HCT116 (cell line): Measurements from ENCODE around the gene GPC4. TPM values are rescaled to one million over a fixed set of nuclear protein-coding genes. Genes with fewer than 3 reads are reported as not detected.

Experiments
- ATAC-seq: fragments of 200-7000 bp; cut with Tn5 transposase; 2 replicates; pipeline ENCODE4 v1.9.1; 2020; ENCODE audit warnings: mild to moderate bottlenecking, moderate library complexity
- BruUV-seq: library from RNA; stranded (reverse); fragments of 400-500 nt; replicated peaks from 2 replicates; lab custom pipeline; 2021; lab: Mats Ljungman, UMichigan
- CTCF ChIA-PET: fragments of 300-600 bp; sonication (Branson Sonifier 250); formaldehyde crosslinking; loops from one replicate; lab custom pipeline; 2021; ENCODE audit warnings: antibody characterized with exemption; lab: Charles Lee
- POLR2A ChIA-PET: fragments of 300-600, 350-600 bp; sonication (Branson Sonifier 250); formaldehyde crosslinking; loops from one replicate; lab custom pipeline; 2021; ENCODE audit warnings: antibody characterized with exemption; lab: Charles Lee
- RAD21 ChIA-PET, 2 experiments: fragments of 300-600 bp; sonication (Branson Sonifier 250); formaldehyde crosslinking; loops; one replicate each; lab custom pipeline; 2023; ENCODE audit warnings: low total read pairs in 2 of 2; ENCODE audit not compliant: uncharacterized antibody in 2 of 2, unreplicated experiment in 2 of 2, low non-redundant PET in 1 of 2; lab: Charles Lee
- DNase-seq: peaks from one replicate; pipeline ENCODE4 v3.0.0-alpha.2; 2010; ENCODE audit warnings: low read depth, low spot score
- H2AFZ ChIP-seq: fragments of 200-600 bp; shearing (Covaris generic), sonication (generic); 2 replicates; pipeline ENCODE4 v1.6.1; 2017; ENCODE audit warnings: low read depth, mixed run types, mixed read lengths, antibody characterized with exemption, low read length; ENCODE audit not compliant: poor library complexity, severe bottlenecking
- H3K27ac ChIP-seq: 2 replicates; pipeline ENCODE4 v1.5.1; 2012; ENCODE audit warnings: low read depth, low read length
- H3K27me3 ChIP-seq: fragments of 200-600 bp; sonication (generic); 2 replicates; pipeline ENCODE4 v1.6.1; 2016; ENCODE audit warnings: mixed run types, low read length, mixed read lengths; ENCODE audit not compliant: insufficient read depth
- H3K36me3 ChIP-seq, 2 experiments: fragments of 200-500 bp in 1 of 2; fragments of 200-600 bp in 1 of 2; sonication (Bioruptor generic) in 1 of 2; sonication (generic) in 1 of 2; 2 replicates each; pipeline versions ENCODE4 v1.5.1 to v1.6.1; 2014 to 2016; ENCODE audit warnings: low read length in 2 of 2, inconsistent platforms in 1 of 2, mixed read lengths in 1 of 2, mixed run types in 1 of 2; ENCODE audit not compliant: insufficient read depth in 2 of 2, control insufficient read depth in 1 of 2
- H3K4me1 ChIP-seq, 2 experiments: fragments of 200-600 bp in 1 of 2; sonication (generic) in 1 of 2; 2 replicates each; pipeline versions ENCODE4 v1.5.1 to v1.6.1; 2012 to 2017; ENCODE audit warnings: low read length in 2 of 2, inconsistent platforms in 1 of 2, mild to moderate bottlenecking in 1 of 2, mixed read lengths in 1 of 2, mixed run types in 1 of 2, moderate library complexity in 1 of 2; ENCODE audit not compliant: insufficient read depth in 2 of 2, control insufficient read depth in 1 of 2
- H3K4me2 ChIP-seq: fragments of 200-600 bp; sonication (generic); 2 replicates; pipeline ENCODE4 v1.6.1; 2017; ENCODE audit warnings: mixed run types, low read length, mixed read lengths
- H3K4me3 ChIP-seq, 2 experiments: fragments of 200-600 bp in 1 of 2; sonication (generic) in 1 of 2; replicated peaks in 1 of 2; 2 replicates each; pipeline ENCODE4 v1.5.1; 2011 to 2016; ENCODE audit warnings: low read length in 2 of 2, control low read depth in 1 of 2, low read depth in 1 of 2, mild to moderate bottlenecking in 1 of 2, mixed read lengths in 1 of 2, mixed run types in 1 of 2
- H3K79me2 ChIP-seq: fragments of 200-600 bp; sonication (generic); 2 replicates; pipeline ENCODE4 v1.6.1; 2017; ENCODE audit warnings: mild to moderate bottlenecking, mixed run types, low read length, moderate library complexity, mixed read lengths; ENCODE audit not compliant: insufficient read depth
- H3K9ac ChIP-seq: fragments of 200-600 bp; sonication (generic); 2 replicates; pipeline ENCODE4 v1.6.1; 2016; ENCODE audit warnings: low read length, mixed read lengths
- H3K9me2 ChIP-seq: fragments of 200-600 bp; sonication (generic), shearing (Covaris generic); 2 replicates; pipeline ENCODE4 v1.6.1; 2017; ENCODE audit warnings: mixed run types, mild to moderate bottlenecking, moderate library complexity; ENCODE audit not compliant: insufficient read depth
- H3K9me3 ChIP-seq, 2 experiments: fragments of 200-500 bp in 1 of 2; fragments of 200-600 bp in 1 of 2; sonication (Bioruptor generic) in 1 of 2; sonication (generic) in 1 of 2; 2 replicates each; pipeline ENCODE4 v1.6.1; 2014 to 2017; ENCODE audit warnings: low read length in 2 of 2, mixed read lengths in 2 of 2, inconsistent platforms in 1 of 2, low read depth in 1 of 2, mild to moderate bottlenecking in 1 of 2, mixed run types in 1 of 2, moderate library complexity in 1 of 2; ENCODE audit not compliant: control insufficient read depth in 1 of 2, insufficient read depth in 1 of 2
- H4K20me1 ChIP-seq: fragments of 200-600 bp; sonication (generic), shearing (Covaris generic); 2 replicates; pipeline ENCODE4 v1.6.1; 2017; ENCODE audit warnings: mixed run types, mild to moderate bottlenecking, moderate library complexity; ENCODE audit not compliant: insufficient read depth
- EGR1 ChIP-seq: IDR thresholded peaks from 2 replicates; pipeline ENCODE4 v1.6.1; 2012; ENCODE audit warnings: low read depth
- ELF1 ChIP-seq: IDR thresholded peaks from 2 replicates; pipeline ENCODE4 v1.6.1; 2012; ENCODE audit warnings: low read depth, borderline replicate concordance
- JUND ChIP-seq: IDR thresholded peaks from 2 replicates; pipeline ENCODE4 v1.6.1; 2012
- POLR2AphosphoS5 ChIP-seq: IDR thresholded peaks from 2 replicates; pipeline ENCODE4 v1.6.1; 2011; ENCODE audit warnings: mild to moderate bottlenecking, low read depth, low read length, moderate library complexity
- SP1 ChIP-seq: IDR thresholded peaks from 2 replicates; pipeline ENCODE4 v1.6.1; 2012; ENCODE audit warnings: low read depth
- TCF7L2 ChIP-seq: IDR thresholded peaks from 2 replicates; pipeline ENCODE4 v1.7.0; 2011; ENCODE audit warnings: borderline replicate concordance, inconsistent platforms; ENCODE audit not compliant: insufficient read depth, insufficient read length; ENCODE audit errors: extremely low read depth
- YY1 ChIP-seq: IDR thresholded peaks from 2 replicates; pipeline ENCODE4 v1.6.1; 2011; ENCODE audit warnings: low read length, low read depth, moderate library complexity, mild to moderate bottlenecking; ENCODE audit not compliant: insufficient replicate concordance; ENCODE audit errors: extremely low read depth
- ZNF274 ChIP-seq: fragments of 200-500 bp; sonication (Bioruptor generic); IDR thresholded peaks from 2 replicates; pipeline ENCODE4 v1.6.1; 2014; ENCODE audit warnings: mild to moderate bottlenecking, low read depth, low read length, inconsistent platforms
- intact Hi-C: fragments of 100-400 bp; cut with micrococcal nuclease; formaldehyde crosslinking; loops from 2 replicates; pipeline ENCODE4 v1.10.0; 2022
- total RNA-seq: library from RNA; stranded (reverse); gene quantifications from one replicate; pipeline ENCODE4 v1.2.1, GENCODE V29; 2021; ENCODE audit not compliant: unreplicated experiment
- TF ChIP-seq, protein P1 (sequence below): IDR thresholded peaks from 2 replicates; pipeline ENCODE4 v1.6.1; 2011; ENCODE audit warnings: mild to moderate bottlenecking, low read length, moderate library complexity; ENCODE audit not compliant: insufficient replicate concordance; ENCODE audit errors: extremely low read depth
- TF ChIP-seq, protein P2 (sequence below): IDR thresholded peaks from 2 replicates; pipeline ENCODE4 v1.6.1; 2012
- TF ChIP-seq, protein P3 (sequence below): IDR thresholded peaks from 2 replicates; pipeline ENCODE4 v1.6.1; 2012

GPC4 gene
- total RNA-seq, 1 experiment from 2014 or later: 9.7 TPM

DNA sequence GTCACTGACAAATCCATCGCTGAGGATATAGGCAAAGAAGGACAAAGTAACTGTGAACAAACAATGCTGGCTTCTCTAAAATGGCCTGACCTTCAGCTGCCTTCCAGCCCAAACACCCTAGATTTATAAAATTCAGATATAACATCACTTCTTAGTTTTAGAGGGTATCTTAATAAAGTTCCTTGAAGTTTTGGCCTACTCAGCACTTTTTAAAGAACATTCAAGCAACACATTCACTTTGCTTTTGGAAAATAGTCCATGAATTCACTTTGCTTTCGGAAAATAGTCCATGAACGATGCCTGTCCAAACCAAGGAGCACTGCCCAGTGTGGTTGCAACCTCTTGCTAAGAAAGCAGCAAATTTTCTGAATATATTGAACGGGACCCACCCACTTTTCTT is 142.1 kb downstream of the GPC4 start:
- ChIA-PET CTCF (no interaction called here), RAD21 (no interaction called here), POLR2A (no interaction called here)
- Histone ChIP-seq H3K36me3 (no peaks in the 10 kb centered on the region), H3K27ac (no peak overlapping the region), H3K9ac (no peak overlapping the region), H2AFZ (no peak overlapping the region), H3K9me2 (no peaks in the 10 kb centered on the region), H3K4me1 (no peaks in the 10 kb centered on the region)
- intact Hi-C loops: no loop called here
- DNase-seq: no peak
- no TSS peak for BruUV-seq
- ATAC-seq: no peak
- TF ChIP-seq, protein P1, sequence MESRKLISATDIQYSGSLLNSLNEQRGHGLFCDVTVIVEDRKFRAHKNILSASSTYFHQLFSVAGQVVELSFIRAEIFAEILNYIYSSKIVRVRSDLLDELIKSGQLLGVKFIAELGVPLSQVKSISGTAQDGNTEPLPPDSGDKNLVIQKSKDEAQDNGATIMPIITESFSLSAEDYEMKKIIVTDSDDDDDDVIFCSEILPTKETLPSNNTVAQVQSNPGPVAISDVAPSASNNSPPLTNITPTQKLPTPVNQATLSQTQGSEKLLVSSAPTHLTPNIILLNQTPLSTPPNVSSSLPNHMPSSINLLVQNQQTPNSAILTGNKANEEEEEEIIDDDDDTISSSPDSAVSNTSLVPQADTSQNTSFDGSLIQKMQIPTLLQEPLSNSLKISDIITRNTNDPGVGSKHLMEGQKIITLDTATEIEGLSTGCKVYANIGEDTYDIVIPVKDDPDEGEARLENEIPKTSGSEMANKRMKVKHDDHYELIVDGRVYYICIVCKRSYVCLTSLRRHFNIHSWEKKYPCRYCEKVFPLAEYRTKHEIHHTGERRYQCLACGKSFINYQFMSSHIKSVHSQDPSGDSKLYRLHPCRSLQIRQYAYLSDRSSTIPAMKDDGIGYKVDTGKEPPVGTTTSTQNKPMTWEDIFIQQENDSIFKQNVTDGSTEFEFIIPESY: no peak
- no peak for TF ChIP-seq POLR2AphosphoS5
- TF ChIP-seq YY1: no peak
- TF ChIP-seq, protein P2, sequence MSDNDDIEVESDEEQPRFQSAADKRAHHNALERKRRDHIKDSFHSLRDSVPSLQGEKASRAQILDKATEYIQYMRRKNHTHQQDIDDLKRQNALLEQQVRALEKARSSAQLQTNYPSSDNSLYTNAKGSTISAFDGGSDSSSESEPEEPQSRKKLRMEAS: no peak
- TF ChIP-seq, protein P3, sequence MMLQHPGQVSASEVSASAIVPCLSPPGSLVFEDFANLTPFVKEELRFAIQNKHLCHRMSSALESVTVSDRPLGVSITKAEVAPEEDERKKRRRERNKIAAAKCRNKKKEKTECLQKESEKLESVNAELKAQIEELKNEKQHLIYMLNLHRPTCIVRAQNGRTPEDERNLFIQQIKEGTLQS: no peak
- TF ChIP-seq ELF1: no peak
- TF ChIP-seq TCF7L2: no peak
- no peak for TF ChIP-seq EGR1
- no peak for TF ChIP-seq JUND
- no peak for TF ChIP-seq ZNF274
- no peak for TF ChIP-seq SP1
- TF ChIP-seq, all 23 proteins: peak for 0
- Histone ChIP-seq H3K79me2 (no peaks in the 10 kb centered on the region), H3K27me3 (no peaks in the 10 kb centered on the region), H3K4me3 (no peak overlapping the region), H3K4me2 (no peak overlapping the region), H4K20me1 (no peaks in the 10 kb centered on the region), H3K9me3 (no peaks in the 10 kb centered on the region)
